ENCODE results near the gene TMA7B.

The TMA7B gene

GRCh38 chr22:39916496-39916895 is 43.7 kb upstream of the TMA7B start:
- H3K4me3 ChIP-seq (replicated peaks; ENCODE audit: low read depth, low read length) = no peak overlapping the region
- no peak for DNase-seq (ENCODE audit: extremely low read depth, low read depth)
- no peak for TF ChIP-seq CTCF (IDR thresholded peaks at IDR 0.05; ENCODE audit: low read depth, low read length, missing control alignments)

- no peak for TF ChIP-seq CTCF (IDR thresholded peaks at IDR 0.05; ENCODE audit: low read depth, low read length, missing control alignments)
- H3K4me3 ChIP-seq (replicated peaks; ENCODE audit: low read depth, low read length) = no peak overlapping the region
- no peak for DNase-seq (ENCODE audit: extremely low read depth, low read depth)
These were observed 43.0 kb upstream of the TMA7B start for GRCh38 chr22:39917197-39917643.

- DNase-seq (ENCODE audit: extremely low read depth, low read depth) = no peak
- H3K4me3 ChIP-seq (replicated peaks; ENCODE audit: low read depth, low read length) = no peak overlapping the region
- TF ChIP-seq CTCF (IDR thresholded peaks at IDR 0.05; ENCODE audit: low read depth, low read length, missing control alignments) = no peak
These were observed 42.3 kb upstream of the TMA7B start for GRCh38 chr22:39917776-39918495.

GRCh38 chr22:39920134-39920743 is 40.0 kb upstream of the TMA7B start:
- no peak for TF ChIP-seq CTCF (IDR thresholded peaks at IDR 0.05; ENCODE audit: low read depth, low read length, missing control alignments)
- no peak overlapping the region for H3K4me3 ChIP-seq (replicated peaks; ENCODE audit: low read depth, low read length)
- DNase-seq (ENCODE audit: extremely low read depth, low read depth) = no peak

- H3K4me3 ChIP-seq (replicated peaks; ENCODE audit: low read depth, low read length) = no peak overlapping the region
- TF ChIP-seq CTCF (IDR thresholded peaks at IDR 0.05; ENCODE audit: low read depth, low read length, missing control alignments) = no peak
- DNase-seq (ENCODE audit: extremely low read depth, low read depth) = no peak
These were observed 36.5 kb upstream of the TMA7B start for GRCh38 chr22:39923696-39924095.

- TF ChIP-seq CTCF (IDR thresholded peaks at IDR 0.05; ENCODE audit: low read depth, low read length, missing control alignments) = no peak
- H3K4me3 ChIP-seq (replicated peaks; ENCODE audit: low read depth, low read length) = no peak overlapping the region
- no peak for DNase-seq (ENCODE audit: extremely low read depth, low read depth)
These were observed 35.9 kb upstream of the TMA7B start for GRCh38 chr22:39924286-39924685.
